DND-41 (cell line): ENCODE results near the gene PPP1R3D.
"Not testable (repeated sequence)": the region's sequence is repeated elsewhere in the genome, so short reads cannot be mapped to it uniquely, and the experiment has no call there.

Experiments
- ATAC-seq: fragments of 200-7000 bp; cut with Tn5 transposase; 3 replicates; pipeline ENCODE4 v1.9.1; 2021; ENCODE audit warnings: low read depth; ENCODE audit not compliant: insufficient read depth
- DNase-seq: peaks from one replicate; pipeline ENCODE4 v3.0.0-alpha.2; 2020
- H2AFZ ChIP-seq: 2 replicates; pipeline ENCODE4 v1.6.0; 2012; ENCODE audit warnings: low read depth, low read length
- H3K27ac ChIP-seq: 2 replicates; pipeline ENCODE4 v1.5.1; 2012; ENCODE audit warnings: low read length, inconsistent platforms
- H3K27me3 ChIP-seq: fragments of 200-600 bp; sonication (generic); 2 replicates; pipeline ENCODE4 v1.6.0; 2012; ENCODE audit warnings: low read length, mild to moderate bottlenecking, inconsistent platforms; ENCODE audit not compliant: insufficient read depth, poor library complexity
- H3K36me3 ChIP-seq: 2 replicates; pipeline ENCODE4 v1.5.1; 2012; ENCODE audit warnings: low read length, inconsistent platforms; ENCODE audit not compliant: insufficient read depth
- H3K4me1 ChIP-seq: 2 replicates; pipeline ENCODE4 v1.5.1; 2012; ENCODE audit warnings: mild to moderate bottlenecking, low read length; ENCODE audit not compliant: insufficient read depth
- H3K4me2 ChIP-seq: 2 replicates; pipeline ENCODE4 v1.6.0; 2012; ENCODE audit warnings: mild to moderate bottlenecking, moderate library complexity, low read length, inconsistent platforms; ENCODE audit not compliant: insufficient read depth
- H3K4me3 ChIP-seq, 2 experiments: fragments of 200-600 bp in 1 of 2; shearing (Covaris generic) in 1 of 2; 2 replicates each; pipeline ENCODE4 v1.5.1; 2012 to 2016; ENCODE audit warnings: inconsistent platforms in 2 of 2, low read length in 2 of 2, mild to moderate bottlenecking in 2 of 2, low read depth in 1 of 2, moderate library complexity in 1 of 2
- H3K79me2 ChIP-seq: 2 replicates; pipeline ENCODE4 v1.6.0; 2012; ENCODE audit warnings: low read length, inconsistent platforms; ENCODE audit not compliant: insufficient read depth
- H3K9ac ChIP-seq: 2 replicates; pipeline ENCODE4 v1.6.0; 2012; ENCODE audit warnings: low read depth, mild to moderate bottlenecking, inconsistent platforms, low read length, moderate library complexity
- H3K9me3 ChIP-seq: 2 replicates; pipeline ENCODE4 v1.5.1; 2012; ENCODE audit warnings: low read length, moderate library complexity, mild to moderate bottlenecking, inconsistent platforms; ENCODE audit not compliant: insufficient read depth, severe bottlenecking
- H4K20me1 ChIP-seq: 2 replicates; pipeline ENCODE4 v1.6.0; 2012; ENCODE audit warnings: low read length; ENCODE audit not compliant: insufficient read depth
- CTCF ChIP-seq: IDR thresholded peaks from 2 replicates; pipeline ENCODE4 v1.5.1; 2012; ENCODE audit warnings: borderline replicate concordance, low read length, moderate library complexity, mild to moderate bottlenecking; ENCODE audit not compliant: poor library complexity, severe bottlenecking; ENCODE audit errors: extremely low read depth
- EZH2 ChIP-seq: IDR thresholded peaks from 3 replicates; pipeline ENCODE4 v1.6.1; 2012; ENCODE audit warnings: borderline replicate concordance, low read depth, mild to moderate bottlenecking, moderate library complexity, low read length, inconsistent platforms; ENCODE audit not compliant: severe bottlenecking

Gene PPP1R3D

GRCh38 chr20:59891581-59891980, 48.5 kb downstream of the PPP1R3D start:
- Histone ChIP-seq H3K79me2 (no peaks in the 10 kb centered on the region), H2AFZ (no peak overlapping the region), H3K9ac (no peak overlapping the region), H3K4me3 (no peak overlapping the region), H3K4me2 (no peak overlapping the region), H3K36me3 (no peaks in the 10 kb centered on the region), H3K27me3 (peaks cover 55% of the 10 kb centered on the region), H3K4me1 (no peaks in the 10 kb centered on the region), H4K20me1 (no peaks in the 10 kb centered on the region; the same call in 1 of the 2 replicates), H3K27ac (no peak overlapping the region), H3K9me3 (no peaks in the 10 kb centered on the region)
- TF ChIP-seq EZH2 = no peak
- TF ChIP-seq CTCF = no peak
- ATAC-seq = no peak
- DNase-seq = no peak

- H3K79me2 ChIP-seq, H3K36me3 ChIP-seq, H3K4me1 ChIP-seq, H3K4me3 ChIP-seq, H3K4me2 ChIP-seq, H4K20me1 ChIP-seq, DNase-seq, ATAC-seq, H3K27ac ChIP-seq, H3K9ac ChIP-seq, H2AFZ ChIP-seq, H3K9me3 ChIP-seq: not testable (repeated sequence)
- H3K27me3 ChIP-seq = peaks cover 40% of the 10 kb centered on the region
Measured at GRCh38 chr20:59890035-59890434, 50.1 kb downstream of the PPP1R3D start.

GRCh38 chr20:59888050-59888449, 52.1 kb downstream of the PPP1R3D start:
- peaks cover 22% of the 10 kb centered on the region for H3K27me3 ChIP-seq

More at GRCh38 chr20:59888050-59888449, 52.1 kb downstream of the PPP1R3D start:
- no peaks in the 10 kb centered on the region for H3K36me3 ChIP-seq
- DNase-seq (no peak), ATAC-seq (no peak)
- no peaks in the 10 kb centered on the region for H3K4me1 ChIP-seq
- no peak overlapping the region for H3K4me3 ChIP-seq
- no peaks in the 10 kb centered on the region for H3K9me3 ChIP-seq
- H3K79me2 ChIP-seq = no peaks in the 10 kb centered on the region
- H3K4me2 ChIP-seq = no peak overlapping the region
- TF ChIP-seq EZH2 (no peak), CTCF (no peak)
- H3K27ac ChIP-seq = no peak overlapping the region
- no peak overlapping the region for H2AFZ ChIP-seq
- no peaks in the 10 kb centered on the region for H4K20me1 ChIP-seq
- H3K9ac ChIP-seq = no peak overlapping the region
